ENCODE data around the gene GAL3ST2.
"Not testable (repeated sequence)": the region's sequence is repeated elsewhere in the genome, so short reads cannot be mapped to it uniquely, and the experiment has no call there.

The GAL3ST2 gene

GRCh38 chr2:241799522-241800197 lies 23.0 kb downstream of the GAL3ST2 start:
- Histone ChIP-seq H3K4me1 (ENCODE audit: insufficient read depth, low read length) (peaks cover 15% of the 10 kb centered on the region), H3K27ac (ENCODE audit: low read length) (no peak overlapping the region), H3K9me3 (ENCODE audit: insufficient read depth, low read length, severe bottlenecking) (no peaks in the 10 kb centered on the region), H3K9ac (ENCODE audit: low read depth, low read length) (no peak overlapping the region), H2AFZ (ENCODE audit: low read depth, low read length) (no peak overlapping the region), H3K4me2 (ENCODE audit: insufficient read depth, low read length) (no peak overlapping the region), H3K27me3 (ENCODE audit: insufficient read depth, low read length, poor library complexity) (peaks cover 18% of the 10 kb centered on the region), H3K4me3 (ENCODE audit: low read depth in 1 of 2, low read length in 2 of 2) (no peak overlapping the region), H3K36me3 (ENCODE audit: insufficient read depth, low read length) (no peaks in the 10 kb centered on the region), H4K20me1 (ENCODE audit: insufficient read depth, low read length) (peaks cover 11% of the 10 kb centered on the region), H3K79me2 (ENCODE audit: insufficient read depth, low read length) (no peaks in the 10 kb centered on the region)
- DNase-seq (no peak), ATAC-seq (ENCODE audit: insufficient read depth, low read depth) (no peak)
- no peak for TF ChIP-seq CTCF (IDR thresholded peaks at IDR 0.05; ENCODE audit: borderline replicate concordance, extremely low read depth, low read length, poor library complexity, severe bottlenecking)
- TF ChIP-seq EZH2 (IDR thresholded peaks at IDR 0.05; ENCODE audit: borderline replicate concordance, low read depth, low read length, severe bottlenecking) = no peak

GRCh38 chr2:241800198-241800903 lies 23.7 kb downstream of the GAL3ST2 start:
- H3K27ac ChIP-seq (ENCODE audit: low read length); H3K9ac ChIP-seq (ENCODE audit: low read depth, low read length); H3K36me3 ChIP-seq (ENCODE audit: insufficient read depth, low read length); H3K9me3 ChIP-seq (ENCODE audit: insufficient read depth, low read length, severe bottlenecking); H3K4me3 ChIP-seq (ENCODE audit: low read depth in 1 of 2, low read length in 2 of 2); DNase-seq; ATAC-seq (ENCODE audit: insufficient read depth, low read depth); H3K79me2 ChIP-seq (ENCODE audit: insufficient read depth, low read length); H3K4me2 ChIP-seq (ENCODE audit: insufficient read depth, low read length); H2AFZ ChIP-seq (ENCODE audit: low read depth, low read length): not testable (repeated sequence)
- Histone ChIP-seq H3K27me3 (ENCODE audit: insufficient read depth, low read length, poor library complexity) (peaks cover 22% of the 10 kb centered on the region), H3K4me1 (ENCODE audit: insufficient read depth, low read length) (peaks cover 18% of the 10 kb centered on the region), H4K20me1 (ENCODE audit: insufficient read depth, low read length) (peaks cover 14% of the 10 kb centered on the region)

- ATAC-seq (ENCODE audit: insufficient read depth, low read depth) (no peak), DNase-seq (no peak)
- Histone ChIP-seq H3K4me1 (ENCODE audit: insufficient read depth, low read length) (peaks cover 18% of the 10 kb centered on the region), H4K20me1 (ENCODE audit: insufficient read depth, low read length) (peaks cover 14% of the 10 kb centered on the region), H3K9ac (ENCODE audit: low read depth, low read length) (no peak overlapping the region), H3K4me2 (ENCODE audit: insufficient read depth, low read length) (no peak overlapping the region), H3K27ac (ENCODE audit: low read length) (no peak overlapping the region), H2AFZ (ENCODE audit: low read depth, low read length) (no peak overlapping the region), H3K9me3 (ENCODE audit: insufficient read depth, low read length, severe bottlenecking) (no peaks in the 10 kb centered on the region), H3K36me3 (ENCODE audit: insufficient read depth, low read length) (no peaks in the 10 kb centered on the region), H3K4me3 (ENCODE audit: low read depth in 1 of 2, low read length in 2 of 2) (no peak overlapping the region), H3K79me2 (ENCODE audit: insufficient read depth, low read length) (no peaks in the 10 kb centered on the region), H3K27me3 (ENCODE audit: insufficient read depth, low read length, poor library complexity) (peaks cover 22% of the 10 kb centered on the region)
- TF ChIP-seq CTCF (IDR thresholded peaks at IDR 0.05; ENCODE audit: borderline replicate concordance, extremely low read depth, low read length, poor library complexity, severe bottlenecking) (no peak), EZH2 (IDR thresholded peaks at IDR 0.05; ENCODE audit: borderline replicate concordance, low read depth, low read length, severe bottlenecking) (no peak)
Measured at GRCh38 chr2:241801611-241802420, 25.2 kb downstream of the GAL3ST2 start.
